ENCODE results near the gene USP53. TPM values are rescaled to one million over a fixed set of nuclear protein-coding genes. Genes with fewer than 3 reads are reported as not detected.
"Not testable (repeated sequence)": the region's sequence is repeated elsewhere in the genome, so short reads cannot be mapped to it uniquely, and the experiment has no call there.

USP53 gene
- total RNA-seq, 2 donors from 2014 or later = 51.5 to 62.9 TPM

DNA sequence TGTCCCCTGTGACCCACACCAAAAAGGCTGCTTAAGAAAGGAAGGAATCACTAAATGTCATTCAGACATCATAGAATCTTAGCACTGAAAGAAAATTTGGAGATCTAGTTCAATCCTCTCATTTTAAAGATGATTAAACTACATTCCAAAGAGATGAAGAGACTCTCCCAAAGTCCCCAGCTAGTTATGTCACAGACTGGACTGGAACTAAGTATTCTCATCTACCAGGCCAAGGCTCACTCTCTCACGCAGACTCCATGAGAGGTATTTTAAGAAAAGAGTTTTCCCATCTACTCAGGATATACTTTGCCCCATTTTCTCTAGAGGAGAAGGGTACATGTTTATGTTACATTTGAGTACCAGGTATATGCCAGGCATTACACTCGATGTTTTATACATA, 102.5 kb downstream of the USP53 start:
- Histone ChIP-seq H3K9me3 (no peaks in the 10 kb centered on the region), H3K4me3 (no peak overlapping the region), H3K27me3 (no peaks in the 10 kb centered on the region), H3K27ac (no peak overlapping the region), H3K4me1 (no peaks in the 10 kb centered on the region), H3K36me3 (no peaks in the 10 kb centered on the region)
- DNase-seq (ENCODE audit: low spot score) = no peak
- TF ChIP-seq, protein P1, sequence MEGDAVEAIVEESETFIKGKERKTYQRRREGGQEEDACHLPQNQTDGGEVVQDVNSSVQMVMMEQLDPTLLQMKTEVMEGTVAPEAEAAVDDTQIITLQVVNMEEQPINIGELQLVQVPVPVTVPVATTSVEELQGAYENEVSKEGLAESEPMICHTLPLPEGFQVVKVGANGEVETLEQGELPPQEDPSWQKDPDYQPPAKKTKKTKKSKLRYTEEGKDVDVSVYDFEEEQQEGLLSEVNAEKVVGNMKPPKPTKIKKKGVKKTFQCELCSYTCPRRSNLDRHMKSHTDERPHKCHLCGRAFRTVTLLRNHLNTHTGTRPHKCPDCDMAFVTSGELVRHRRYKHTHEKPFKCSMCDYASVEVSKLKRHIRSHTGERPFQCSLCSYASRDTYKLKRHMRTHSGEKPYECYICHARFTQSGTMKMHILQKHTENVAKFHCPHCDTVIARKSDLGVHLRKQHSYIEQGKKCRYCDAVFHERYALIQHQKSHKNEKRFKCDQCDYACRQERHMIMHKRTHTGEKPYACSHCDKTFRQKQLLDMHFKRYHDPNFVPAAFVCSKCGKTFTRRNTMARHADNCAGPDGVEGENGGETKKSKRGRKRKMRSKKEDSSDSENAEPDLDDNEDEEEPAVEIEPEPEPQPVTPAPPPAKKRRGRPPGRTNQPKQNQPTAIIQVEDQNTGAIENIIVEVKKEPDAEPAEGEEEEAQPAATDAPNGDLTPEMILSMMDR (IDR thresholded peaks at IDR 0.05) = no peak

DNA sequence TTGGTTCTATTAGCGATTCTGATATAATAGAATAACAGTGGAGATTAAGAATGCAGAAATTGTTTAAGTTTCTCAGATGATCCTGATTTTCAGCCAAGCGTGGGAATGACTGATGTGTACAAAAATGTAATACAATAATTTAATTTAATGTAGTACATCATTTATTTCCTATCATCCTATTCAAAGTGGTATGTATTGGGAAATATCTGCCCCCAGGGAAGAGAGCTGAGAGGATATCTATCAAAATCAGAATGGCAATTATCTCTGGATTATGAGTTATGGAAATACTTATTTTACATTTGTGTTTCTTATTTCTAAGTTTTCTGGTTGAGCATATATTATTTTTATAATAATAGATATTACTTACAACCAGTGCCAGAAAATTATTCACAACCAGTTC, 105.5 kb downstream of the USP53 start:
- TF ChIP-seq, protein P1 (IDR thresholded peaks at IDR 0.05) = no peak
- H3K27ac ChIP-seq = no peak overlapping the region
- H3K36me3 ChIP-seq = no peaks in the 10 kb centered on the region
- no peaks in the 10 kb centered on the region for H3K27me3 ChIP-seq
- no peaks in the 10 kb centered on the region for H3K9me3 ChIP-seq
- no peak for DNase-seq (ENCODE audit: low spot score)
- no peaks in the 10 kb centered on the region for H3K4me1 ChIP-seq
- no peak overlapping the region for H3K4me3 ChIP-seq

DNA sequence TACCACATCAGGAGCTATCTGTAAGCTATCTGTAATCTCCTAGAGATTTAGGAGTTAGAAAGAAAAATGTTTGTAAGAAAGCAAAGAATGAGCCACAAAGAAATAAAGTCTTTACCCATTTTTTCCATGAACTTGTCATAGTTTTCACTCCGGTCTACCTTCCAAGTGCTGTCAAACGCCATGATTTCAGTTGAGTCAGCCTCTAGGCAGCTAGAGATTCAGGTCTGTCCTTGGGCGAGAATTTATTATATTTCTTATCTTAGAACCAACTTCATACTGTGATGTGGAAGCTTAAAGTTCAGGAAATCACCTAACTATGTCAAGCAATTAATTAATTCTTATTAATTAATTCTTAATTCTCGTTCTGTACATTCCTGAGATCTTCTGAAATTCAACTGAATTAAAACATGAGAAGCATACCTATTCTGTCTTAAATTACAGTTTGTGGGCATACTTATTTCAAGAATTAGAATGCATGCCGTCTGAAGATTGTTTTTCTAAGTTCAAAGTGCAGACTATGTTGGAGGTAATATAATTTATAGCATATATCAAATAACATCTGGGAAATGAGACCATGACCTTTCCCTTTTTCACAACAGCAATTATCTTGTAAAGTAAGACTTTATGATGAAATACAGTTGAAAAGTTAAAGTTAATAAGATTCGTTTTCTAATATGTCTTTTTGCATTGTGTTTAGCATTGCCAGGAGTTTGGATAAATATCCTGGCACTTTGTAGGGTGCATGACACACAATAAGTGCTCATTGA, 109.6 kb downstream of the USP53 start, which contains the start of gene FABP2:
TSS of gene FABP2 (minus strand) at position 218 of the 767 bp plus-strand sequence. CDS start at position 182, 36 bp downstream.
- H3K27ac ChIP-seq = no peak within 1 kb of the TSS
- TF ChIP-seq, protein P1 (IDR thresholded peaks at IDR 0.05) = no peak
- H3K4me1 ChIP-seq = no peaks in the 10 kb centered on the region
- no peak within 1 kb of the TSS for H3K4me3 ChIP-seq
- H3K36me3 ChIP-seq = no peaks in the 10 kb centered on the region
- no peak for DNase-seq (ENCODE audit: low spot score)
- no peaks in the 10 kb centered on the region for H3K27me3 ChIP-seq
- no peaks in the 10 kb centered on the region for H3K9me3 ChIP-seq

DNA sequence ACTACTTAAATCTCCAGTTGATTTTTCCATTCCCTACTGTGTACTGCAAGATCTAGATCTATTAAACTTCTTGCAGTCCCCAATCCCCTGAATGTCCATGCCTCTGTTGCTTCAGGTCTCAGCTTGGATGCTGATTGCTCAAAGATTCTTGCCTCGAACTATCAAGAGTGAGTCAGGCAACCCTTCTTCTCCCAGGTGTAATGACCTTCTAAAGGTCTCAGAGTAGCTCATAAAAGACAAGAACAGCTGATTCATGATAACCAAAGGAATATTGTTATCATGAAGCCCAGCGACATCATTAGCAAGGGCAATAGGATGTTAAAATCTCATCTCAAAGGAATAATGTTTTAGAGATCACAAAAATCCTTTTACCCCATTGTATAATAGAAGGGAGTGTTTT, 116.2 kb downstream of the USP53 start:
- H3K4me1 ChIP-seq = no peaks in the 10 kb centered on the region

DNA sequence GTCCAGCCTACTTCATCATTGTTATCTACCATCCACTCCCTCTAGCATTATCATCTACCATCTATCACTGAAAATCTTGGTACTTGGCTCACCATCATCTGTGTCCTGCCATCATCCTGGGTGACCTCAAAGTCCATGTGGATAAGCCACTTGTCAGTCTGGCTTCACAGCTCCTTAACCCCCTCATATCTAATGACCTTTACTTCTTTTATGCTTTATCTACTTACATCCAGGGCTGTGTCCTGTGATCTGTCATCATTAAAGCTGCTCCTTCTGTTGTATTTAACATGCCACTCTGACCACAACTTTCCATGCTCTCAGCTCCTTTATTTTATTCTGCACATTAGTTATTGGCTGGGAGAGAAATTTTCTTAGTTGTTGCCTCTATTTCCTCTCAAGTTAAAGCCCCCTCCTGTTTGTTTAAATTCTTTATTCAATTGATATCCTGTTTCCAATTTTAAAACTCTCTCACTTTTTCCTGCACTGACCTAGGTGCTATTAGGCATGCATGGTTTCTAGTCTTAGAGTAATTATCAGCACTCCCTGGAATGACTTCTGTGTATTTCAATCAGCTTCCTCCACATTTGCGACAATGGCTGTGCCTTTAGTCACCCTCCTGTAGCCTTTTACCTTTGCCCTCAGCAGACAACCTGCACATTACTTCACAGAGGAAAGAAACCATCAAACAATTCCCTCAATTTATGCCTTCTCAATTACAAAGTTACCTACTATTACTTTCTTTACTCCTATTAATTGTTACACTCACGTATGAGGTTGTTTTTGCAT, 117.5 kb downstream of the USP53 start:
- H3K4me3 ChIP-seq = no peak overlapping the region
- no peaks in the 10 kb centered on the region for H3K27me3 ChIP-seq
- TF ChIP-seq, protein P1 (IDR thresholded peaks at IDR 0.05) = no peak
- no peak for DNase-seq (ENCODE audit: low spot score)
- H3K27ac ChIP-seq = no peak overlapping the region
- no peaks in the 10 kb centered on the region for H3K36me3 ChIP-seq
- H3K9me3 ChIP-seq = no peaks in the 10 kb centered on the region
- H3K4me1 ChIP-seq = no peaks in the 10 kb centered on the region

More for the DNA sequence above, 116.2 kb downstream of the USP53 start:
- H3K9me3 ChIP-seq = no peaks in the 10 kb centered on the region
- TF ChIP-seq, protein P1 (IDR thresholded peaks at IDR 0.05) = no peak
- H3K27me3 ChIP-seq = no peaks in the 10 kb centered on the region
- no peak overlapping the region for H3K27ac ChIP-seq
- DNase-seq (ENCODE audit: low spot score) = no peak
- no peaks in the 10 kb centered on the region for H3K36me3 ChIP-seq
- H3K4me3 ChIP-seq = no peak overlapping the region

DNA sequence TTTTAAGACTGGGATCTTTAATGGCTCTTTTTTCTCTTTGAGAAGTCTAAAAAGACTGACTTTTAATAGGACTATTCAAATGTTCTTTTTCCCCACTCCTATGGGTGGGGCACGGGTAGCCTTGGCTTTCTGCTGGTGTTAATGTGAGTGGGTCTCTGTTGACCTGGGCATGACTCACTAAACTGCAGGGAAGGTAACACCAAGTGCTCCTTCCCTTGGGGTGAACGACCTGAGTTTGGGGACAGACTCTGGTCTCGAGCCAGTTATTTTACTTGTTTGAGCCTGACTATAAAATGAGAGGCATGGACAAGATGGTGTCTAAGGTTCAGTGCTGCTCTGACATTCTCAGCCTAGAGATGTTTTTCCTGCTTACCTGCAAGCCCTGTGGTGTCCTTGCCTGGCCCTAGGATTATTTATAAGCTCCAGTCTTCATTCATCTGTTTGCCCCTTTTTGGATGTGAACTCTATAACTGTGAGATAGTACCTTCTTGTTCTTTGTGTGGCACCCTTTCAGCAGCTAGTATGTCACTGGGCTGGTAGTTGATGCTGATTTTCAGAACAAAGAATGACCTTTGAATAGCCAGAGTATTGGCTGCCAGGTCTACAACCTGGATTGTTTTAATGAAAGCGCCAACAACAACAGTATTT, 123.9 kb downstream of the USP53 start:
- not testable (repeated sequence) for H3K36me3 ChIP-seq; H3K9me3 ChIP-seq; H3K27ac ChIP-seq; H3K4me3 ChIP-seq; DNase-seq (ENCODE audit: low spot score); H3K4me1 ChIP-seq; H3K27me3 ChIP-seq
